Measurements from ENCODE around the gene COL6A3.

COL6A3 gene

DNA sequence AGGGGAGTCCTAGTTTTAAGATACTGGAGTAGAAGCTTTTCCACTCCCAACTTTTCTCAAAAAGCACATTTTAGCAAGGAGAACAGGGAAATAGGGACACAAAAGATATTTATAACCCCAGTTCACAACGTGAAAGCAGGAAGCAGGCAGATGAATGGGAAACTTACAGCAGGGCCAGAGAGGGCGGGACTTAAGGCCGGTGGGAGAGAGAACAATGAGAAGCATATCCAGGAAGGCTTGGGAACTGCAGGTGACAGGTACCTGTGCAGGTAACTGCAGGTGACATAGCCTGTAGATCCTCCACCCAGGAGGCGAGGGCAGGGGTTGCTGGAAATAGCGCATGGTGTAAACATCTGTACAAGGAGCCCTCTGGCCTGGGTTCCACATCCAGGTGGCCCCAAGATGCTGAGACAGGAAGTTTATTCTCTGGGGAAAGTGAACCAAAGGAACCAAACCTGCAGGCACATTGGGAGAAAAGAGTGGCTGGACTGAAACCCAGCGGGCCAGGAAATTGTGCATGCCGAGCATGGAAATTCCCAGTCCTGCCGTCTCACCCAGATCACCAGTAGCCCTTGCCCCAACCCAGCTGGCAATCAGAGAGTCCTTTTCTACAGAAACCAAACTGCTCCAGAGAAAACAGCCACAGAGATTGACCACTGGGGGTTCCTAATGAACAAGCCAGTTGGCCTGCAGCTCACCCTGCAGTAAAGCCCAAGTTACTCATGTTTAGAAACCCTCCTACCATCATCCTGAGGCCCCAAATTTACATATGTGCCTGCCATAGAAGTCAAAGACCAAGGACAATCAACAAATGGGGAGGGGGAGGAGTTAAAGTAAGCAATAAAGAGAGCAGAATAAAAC lies 24.3 kb upstream of the COL6A3 start:
- peak; percentile 55 for DNase-seq

DNA sequence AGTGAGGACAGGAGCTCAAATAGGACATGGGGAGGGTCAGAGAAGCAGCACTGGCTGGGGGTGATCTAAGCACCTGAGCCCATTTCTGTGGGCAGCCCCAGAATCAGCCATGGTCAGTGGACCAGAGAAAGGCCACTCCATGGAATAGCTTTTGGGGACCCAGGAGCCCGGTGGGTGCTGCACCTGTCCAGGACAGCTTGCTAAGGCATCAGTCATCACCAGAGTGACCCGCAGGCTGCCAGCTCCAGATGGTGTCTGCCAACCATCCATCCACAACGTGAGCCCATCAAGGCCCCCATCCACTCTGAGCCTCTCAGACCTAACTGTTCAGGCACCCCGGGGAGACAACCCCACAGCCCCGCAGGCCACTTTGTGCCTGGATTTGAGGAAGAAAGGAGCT lies 23.6 kb upstream of the COL6A3 start:
- DNase-seq, result peak; percentile 55

DNA sequence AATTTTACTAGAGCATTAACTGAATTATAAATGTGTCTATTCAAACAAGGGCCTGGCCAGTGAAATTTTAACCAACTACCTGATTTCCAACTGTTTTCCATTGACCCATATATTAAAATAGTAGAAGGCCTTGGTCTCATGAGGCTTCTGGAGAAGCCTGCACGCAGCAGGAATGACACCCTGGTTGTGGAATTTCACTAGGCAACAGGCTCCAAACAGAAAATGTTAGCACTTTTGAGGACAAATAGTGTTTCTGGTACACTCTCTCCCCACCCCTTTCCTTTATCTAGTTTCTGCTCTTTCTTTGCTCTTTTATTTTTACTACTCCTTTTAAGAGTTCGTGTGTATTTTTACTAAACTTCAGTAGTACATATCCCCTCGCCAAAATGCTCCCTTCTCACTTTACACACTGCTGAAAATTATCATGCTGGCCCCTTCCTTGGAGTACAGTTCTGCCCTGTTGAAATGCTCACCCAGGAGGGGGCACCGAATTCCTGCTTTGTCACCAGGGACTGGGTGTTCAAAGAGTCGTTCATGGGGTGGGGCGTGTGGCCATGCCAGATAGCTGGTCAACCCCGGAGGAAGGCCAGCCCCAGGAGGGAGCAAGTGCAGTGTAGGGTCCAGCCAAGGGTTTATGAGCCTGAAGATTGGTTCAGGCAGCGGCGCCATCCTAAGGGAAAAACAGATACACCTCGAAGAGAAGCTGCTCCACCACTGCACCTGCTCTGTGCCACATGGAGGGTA lies 22.1 kb upstream of the COL6A3 start:
- no peak for DNase-seq

DNA sequence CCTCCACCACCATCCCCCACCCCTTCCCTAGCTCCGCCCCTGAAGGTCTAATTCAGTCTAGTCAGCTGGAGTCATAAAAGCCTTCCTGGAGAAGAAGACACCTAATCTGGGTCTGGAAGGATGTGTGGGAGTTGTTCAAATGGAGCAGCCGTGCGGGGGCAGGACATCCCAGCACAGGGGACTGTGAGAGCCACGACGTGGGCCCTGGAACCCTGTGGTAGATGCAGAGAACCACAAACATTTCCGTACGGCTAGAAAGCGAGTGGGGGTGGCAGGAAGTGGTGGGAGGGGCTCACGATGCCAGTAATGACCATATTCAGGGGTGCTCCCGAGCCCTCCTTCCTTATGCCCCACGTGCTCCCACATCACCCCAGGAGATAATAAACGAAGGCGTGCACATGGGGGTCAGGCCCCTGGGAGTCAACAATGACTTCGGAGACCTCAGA lies 20.9 kb upstream of the COL6A3 start:
- peak; percentile 92 for DNase-seq

DNA sequence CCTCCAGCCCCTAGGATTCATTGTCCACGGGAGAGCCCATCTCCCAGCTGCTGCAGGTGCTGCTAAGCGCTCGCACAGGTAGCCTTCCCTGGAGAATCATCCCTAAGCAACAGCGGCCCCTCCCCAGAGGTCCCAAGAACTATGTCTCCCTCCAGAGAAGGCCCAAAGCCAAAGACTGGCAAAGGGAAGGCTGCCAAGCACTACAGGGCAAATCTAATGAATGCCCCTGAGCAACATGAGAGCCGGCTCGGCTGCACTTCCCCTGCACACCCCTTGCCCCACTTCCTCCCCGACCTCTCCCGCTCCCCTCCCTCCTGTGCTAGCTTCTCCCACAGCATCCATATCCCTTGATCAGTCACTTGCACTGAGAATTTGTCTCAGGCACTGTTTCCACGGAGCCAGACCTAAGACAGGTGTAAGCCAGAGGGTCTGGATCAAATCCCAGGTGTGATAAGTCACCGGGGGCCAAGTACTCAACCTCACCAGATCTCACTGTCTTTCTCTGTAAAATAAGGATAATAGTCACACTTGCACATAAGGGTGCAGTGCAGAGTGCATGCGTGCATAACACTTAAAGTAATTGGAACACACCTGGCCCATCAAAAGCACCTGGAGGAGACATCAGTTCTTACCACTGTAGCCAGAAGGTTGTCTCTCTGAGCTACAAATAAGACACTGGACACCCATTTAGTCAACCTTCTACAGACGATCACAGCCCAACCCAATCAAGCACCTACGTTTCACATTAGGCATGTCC lies 20.1 kb upstream of the COL6A3 start:
- DNase-seq, result peak; percentile 64

DNA sequence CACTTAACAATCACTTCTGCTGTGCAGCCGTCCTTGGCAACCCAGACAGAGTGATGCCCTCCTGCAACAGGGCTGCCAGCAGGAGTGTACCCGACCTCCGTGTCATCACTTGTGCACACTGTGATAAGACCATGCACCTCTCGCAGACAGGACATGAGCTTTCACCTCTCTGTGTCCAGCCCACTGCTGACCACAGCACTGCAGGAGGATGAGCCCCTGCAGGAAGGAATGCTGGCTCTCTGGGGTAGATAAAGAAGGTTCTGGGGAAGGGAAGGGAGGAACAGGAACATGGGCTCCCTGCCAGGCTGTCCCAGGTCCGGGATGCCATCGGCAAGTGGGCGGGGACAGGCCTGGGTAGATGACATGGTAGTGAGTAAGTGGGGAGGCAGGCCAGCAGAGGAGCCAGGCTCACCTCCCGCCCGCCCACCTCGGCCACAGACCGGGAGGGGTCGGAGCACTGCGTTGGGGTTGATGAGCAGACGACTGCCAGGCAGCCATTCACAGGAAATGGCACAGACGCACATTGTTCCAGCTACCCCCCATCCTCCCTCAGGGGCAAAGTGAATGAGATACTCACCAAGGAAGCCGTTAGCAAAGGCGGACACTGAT lies 18.6 kb upstream of the COL6A3 start:
- peak; percentile 93 for DNase-seq

DNA sequence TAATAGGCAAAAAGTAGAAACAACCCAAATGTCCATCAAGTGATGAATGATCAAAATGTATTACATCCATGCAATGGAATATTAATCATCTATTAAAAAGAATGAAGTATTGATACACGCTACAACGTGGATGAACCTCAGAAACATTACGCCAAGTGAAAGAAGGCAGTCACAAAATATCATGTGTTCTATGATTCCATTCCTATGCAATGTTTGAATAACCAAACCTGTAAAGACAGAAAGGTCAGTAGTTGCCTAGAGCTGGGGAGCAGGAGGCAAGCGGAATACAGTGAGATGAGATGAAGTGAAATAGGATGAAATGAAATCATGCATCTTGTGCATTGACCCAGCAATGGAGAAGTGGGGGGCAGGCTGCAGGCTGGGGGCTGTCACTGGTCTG lies 17.9 kb upstream of the COL6A3 start:
- DNase-seq, result no peak

DNA sequence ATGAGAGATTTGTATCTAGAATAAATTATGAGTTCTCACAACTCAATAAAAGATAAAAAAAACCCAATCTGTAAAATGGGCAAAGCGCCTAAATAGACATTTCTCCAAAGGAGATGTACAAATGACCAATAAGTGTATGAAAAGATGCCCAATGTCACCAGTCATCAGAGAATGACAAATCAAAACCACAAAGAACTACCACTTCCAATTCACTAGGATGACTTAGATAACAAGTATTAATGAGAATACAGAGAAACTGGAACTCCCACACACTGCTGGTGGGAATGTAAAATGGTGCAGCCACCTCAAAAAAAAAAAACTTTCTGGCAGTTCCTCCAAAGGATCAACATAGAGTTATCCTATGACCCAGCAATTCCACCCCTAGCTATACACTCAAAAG lies 17.4 kb upstream of the COL6A3 start:
- no peak for DNase-seq

DNA sequence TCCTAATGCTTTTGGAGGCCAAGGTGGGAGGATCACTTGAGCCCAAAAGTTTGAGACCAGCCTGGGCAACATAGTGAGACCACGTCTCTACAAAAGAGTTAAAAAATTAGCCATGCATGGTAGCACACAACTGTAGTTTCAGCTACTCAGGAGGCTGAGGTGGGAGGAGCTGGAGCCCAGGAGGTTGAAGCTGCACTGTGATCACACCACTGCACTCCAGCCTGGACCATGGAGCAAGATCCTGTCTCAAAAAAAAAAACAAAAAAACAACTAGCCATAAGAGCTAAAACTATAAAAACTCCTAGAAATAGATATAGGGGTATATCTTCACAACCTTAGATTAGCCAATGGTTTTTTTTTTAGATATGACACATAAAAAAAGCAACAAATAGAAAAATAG lies 16.9 kb upstream of the COL6A3 start:
- no peak for DNase-seq

DNA sequence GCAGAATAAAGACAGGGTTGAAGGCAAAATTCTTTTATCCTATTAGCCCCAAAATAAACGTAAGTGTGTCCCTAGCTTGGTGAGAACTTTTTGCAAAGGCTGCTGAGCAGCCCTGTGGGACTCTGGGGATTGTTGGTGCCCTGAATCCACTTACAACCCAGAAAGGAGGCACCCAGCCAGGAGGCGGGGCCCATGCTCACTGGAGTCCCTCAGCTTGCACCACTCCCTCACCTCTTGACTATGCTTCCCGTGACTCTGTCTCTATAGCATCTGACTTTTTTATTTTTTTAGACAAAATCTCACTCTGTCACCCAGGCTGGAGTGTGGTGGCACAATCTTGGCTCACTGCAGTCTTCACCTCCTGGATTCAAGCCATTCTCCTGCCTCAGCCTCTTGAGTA lies 15.8 kb upstream of the COL6A3 start:
- DNase-seq, result peak; percentile 71

DNA sequence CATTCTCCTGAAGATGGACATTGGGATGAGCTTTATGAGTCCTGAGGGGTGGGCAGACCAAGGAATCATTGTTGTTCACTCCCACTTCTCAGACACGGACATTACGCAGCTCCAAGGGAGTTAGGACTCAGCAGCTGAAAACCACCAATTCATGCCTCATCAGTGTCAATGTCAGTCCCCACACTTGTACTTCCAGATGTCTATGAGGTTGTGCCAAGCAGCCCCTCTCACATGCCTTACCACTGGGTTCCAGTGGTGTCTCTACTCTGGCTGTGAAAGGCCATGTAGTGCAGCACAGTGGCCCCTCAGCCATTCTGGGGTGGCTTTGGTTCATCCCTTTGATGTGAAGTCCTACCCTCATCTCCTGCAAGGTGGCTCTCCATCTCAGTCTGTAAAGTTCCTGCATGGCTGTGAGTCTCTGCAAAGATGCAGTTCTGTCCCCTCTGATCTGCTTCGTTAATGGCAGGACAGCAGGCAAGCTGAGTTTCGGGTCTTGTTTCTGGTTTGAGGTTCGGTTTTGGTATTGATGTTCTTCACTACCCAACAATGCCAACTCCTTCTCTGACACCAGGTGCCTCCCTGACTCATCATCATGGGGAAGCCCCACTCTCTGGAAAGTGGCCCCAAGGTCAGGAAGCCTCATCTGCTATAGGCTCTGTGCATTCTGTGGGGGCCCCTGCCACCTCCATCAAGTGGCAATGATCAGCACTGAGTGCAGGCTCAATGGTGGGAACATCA lies 14.0 kb upstream of the COL6A3 start:
- peak; percentile 90 for DNase-seq

DNA sequence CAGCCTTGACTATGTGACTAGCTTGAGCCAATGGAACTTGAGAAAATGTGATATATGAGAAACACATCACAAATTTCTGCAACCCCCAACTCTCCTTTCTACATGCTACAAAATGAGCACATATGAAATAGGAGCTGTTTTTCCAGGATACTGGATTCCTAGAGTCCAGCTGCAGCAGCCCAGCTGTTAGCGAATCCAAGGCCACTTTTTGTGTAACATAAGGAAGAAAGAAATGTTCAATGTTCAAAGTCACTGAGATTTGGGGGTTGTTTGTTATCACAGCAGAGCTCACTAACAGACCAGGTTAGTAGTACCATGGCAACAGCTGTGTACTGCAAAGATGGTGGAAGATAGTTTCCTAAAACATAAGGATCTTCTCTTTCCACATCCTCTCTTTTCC lies 12.6 kb upstream of the COL6A3 start:
- no peak for DNase-seq

DNA sequence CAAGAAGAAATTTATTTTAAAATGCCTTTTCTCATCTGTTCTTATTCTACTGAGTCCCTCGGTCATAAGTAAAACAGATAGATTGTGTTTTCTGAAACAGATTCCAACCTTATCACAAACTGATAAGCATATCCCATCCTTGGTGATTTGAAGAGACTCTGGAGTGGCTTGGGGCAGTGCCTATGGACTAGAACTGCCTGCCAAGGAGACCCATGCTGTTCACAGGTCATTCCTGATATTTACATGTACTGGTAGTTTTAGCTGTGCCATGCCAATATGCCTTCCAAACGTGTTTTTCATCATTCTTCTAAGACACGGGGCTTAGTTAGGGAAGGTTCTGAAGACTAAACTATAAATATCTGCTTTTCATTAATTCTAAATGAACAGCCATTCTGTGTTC lies 11.4 kb upstream of the COL6A3 start:
- DNase-seq, result no peak

DNA sequence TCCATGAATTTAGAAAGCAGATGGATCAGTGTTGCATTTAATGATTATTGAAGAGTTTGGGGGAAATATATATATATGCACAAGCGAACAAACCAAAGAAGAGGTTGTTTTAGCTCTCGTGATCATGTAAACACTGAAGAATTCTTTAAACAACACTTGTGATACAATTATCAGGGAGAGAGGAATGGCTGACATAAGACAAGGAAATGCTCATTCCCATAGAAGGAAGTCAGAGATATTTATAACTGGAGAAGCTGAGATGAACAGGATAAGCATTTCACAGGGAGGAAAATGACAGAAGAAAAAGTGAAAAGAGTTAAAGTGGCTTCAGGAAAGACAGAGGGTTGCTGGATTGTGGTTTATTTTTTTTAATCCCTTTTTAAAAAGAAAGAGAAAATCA lies 10.6 kb upstream of the COL6A3 start:
- DNase-seq, result no peak

DNA sequence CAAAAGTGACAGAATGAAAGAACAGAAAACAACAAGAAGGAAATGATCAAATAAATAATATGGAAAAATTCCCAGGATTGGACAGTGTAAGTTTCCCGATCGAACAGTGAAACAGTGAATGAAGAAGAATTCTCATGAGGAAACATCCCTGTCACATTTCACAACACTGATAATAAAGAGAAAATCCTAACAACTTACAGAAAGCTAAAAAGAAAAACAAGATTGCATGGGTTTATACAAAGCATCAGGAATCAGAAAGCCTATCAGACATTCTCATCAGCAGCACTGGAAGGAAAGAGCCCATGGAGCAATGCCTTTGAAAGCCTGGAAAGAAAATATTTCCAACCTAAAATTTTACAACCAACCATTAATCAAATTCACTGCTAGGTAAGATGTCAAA lies 9.9 kb upstream of the COL6A3 start:
- DNase-seq, result no peak

DNA sequence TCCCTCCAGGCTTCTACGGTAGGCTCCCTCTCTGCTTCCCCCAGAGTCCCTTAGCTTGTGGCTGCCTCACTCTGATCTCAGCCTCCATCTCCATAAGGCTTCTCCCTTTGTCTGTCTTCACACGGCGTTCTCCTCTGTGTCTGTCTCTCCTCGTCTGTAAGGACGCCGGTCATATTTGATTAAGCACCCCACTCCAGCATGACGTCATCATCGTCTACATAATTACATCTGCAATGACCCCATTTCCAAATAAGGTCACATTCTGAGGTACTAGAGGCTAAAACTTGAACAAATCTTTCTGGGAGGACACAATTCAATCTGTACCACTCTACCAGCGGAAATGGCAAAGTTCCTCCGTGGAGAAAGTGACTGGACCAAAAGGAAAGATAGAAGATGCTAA lies 8.3 kb upstream of the COL6A3 start:
- DNase-seq, result no peak

DNA sequence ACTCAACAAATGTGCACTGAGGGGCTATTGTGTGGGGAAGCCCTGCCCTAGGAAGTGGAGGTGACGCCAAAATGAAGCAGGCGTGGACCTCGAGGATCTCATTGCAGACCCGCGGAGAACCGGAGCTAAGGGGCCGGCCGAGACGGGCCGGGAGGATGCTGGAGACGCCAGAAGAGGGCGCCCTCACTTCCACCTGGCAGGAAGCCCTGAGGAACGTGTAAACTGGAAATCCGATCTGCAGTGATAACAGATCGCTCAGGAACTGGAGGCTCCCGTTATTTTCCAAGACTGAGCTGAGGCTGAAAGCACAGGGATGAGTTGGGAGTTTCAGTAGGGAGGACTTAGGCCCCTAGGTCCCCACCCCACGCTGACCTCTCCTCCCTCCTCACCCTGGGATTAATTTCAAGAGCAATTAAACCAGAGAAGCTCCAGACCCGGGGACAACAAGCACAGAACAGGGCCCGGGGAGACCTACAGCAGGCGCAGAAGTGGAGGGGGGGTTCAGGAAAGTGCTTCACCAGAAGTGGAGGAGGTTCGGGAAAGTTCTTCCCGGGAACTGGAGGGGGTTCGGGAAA lies 7.7 kb upstream of the COL6A3 start:
- DNase-seq, result peak; percentile 93

DNA sequence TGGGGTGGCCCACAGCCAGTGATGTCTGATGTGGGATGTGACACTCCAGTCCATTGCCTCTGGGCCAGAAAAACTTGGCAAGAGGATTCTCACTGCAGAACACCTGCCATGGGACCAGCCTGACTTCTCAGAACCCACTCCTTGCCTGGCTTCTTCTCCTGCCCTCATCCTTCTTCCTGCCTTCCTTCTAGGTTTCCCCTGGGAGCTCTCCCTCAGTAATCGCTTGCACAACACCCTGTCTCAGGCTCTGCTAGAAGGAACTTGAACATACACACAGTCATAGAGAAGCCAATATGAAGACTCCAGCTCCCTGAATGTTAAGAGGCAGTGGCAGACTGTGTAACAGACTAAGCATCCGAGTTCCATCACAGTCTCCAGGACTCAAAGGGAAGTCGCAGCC lies 4.3 kb upstream of the COL6A3 start:
- DNase-seq, result no peak

DNA sequence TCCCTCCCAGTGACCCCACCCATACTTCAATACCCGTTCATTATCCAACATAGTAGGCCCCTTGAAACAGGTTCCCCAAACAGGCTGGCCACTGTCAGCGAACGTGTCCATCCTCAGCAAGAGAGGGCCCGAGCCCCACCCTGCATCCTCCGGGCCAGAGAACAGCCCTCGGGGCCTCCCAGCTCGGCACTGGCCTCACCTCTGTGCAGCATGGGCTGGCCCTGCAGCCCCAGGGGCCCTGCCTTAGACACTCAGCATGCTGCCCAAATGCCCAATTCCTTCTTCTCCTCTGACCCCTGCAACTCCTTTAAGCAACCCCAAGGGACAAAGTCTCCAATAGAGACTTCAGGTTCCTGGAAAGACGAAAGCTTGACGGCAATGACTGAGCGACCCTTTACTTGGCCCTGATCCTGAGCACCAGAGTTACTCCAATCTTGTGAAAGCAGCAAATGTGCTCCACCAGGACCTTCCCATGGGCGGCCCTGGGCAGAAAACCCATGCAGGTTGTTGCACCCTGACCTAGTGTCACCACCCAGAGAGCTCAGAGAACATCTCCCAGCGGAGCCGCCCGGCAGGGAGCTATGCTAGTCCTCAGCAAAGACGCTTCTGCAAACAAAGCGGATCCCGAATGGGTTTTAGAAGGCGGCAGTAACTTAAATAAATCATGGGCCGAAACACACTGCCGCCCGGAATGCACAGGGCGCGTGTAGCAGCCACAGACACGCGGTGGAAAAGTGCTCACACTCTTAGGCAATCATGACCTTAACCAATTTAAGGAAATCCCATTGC lies 782 bp downstream of the COL6A3 start:
- DNase-seq, result no peak

DNA sequence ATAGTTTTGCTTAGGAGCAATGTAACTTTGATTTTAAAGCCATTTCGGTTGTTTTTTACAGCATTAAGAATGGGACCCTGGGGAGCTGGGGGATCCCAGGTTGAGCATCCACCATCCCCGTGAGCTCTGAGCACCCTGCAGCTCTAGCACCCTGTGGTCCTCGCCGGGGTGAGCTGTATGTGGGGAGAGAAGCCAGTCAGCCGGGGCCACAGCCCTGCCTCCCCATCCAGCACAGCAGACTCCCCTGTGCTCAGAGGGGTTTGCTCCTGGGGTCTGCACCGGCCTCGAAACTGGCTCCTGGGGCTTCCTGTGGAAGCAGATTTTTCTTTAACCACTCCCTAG lies 1.3 kb downstream of the COL6A3 start:
- DNase-seq, result no peak

DNA sequence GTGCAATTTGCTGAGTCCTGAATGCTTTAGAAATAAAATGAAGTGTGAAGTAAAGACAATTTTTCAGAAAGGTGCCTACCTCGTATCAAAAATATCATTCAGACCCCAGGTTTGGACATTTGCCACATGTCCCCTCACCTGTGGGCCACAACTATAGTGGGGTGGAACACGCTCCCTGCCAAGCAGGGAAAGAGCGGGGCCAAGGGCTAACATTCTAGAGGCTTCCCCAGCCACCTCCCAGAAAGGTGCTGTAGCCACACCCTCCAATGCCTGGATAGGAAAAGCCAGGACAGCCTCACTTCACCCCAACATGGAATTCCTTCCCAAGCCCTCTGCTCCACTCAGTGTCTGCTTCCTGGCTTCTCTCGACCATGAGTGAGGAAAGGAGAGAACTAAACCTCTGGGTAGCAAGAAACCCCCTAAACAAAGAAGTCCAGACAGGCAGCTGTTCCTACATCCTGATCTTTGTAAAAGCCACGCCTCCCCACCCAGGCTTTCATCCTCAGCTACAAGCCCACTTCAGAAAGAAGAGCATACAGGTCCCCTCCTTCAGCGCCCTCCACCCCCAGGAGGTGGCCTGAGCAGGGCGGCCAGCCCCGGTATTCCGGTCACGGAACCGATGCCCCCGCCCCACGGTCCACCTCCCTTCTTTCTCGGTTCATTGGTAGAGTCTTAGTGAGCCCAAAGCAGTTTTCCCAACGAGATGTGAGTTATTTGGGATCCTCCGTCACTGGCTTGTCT lies 2.1 kb downstream of the COL6A3 start:
- DNase-seq, result no peak

All from activated effector memory CD4-positive, alpha-beta T cell treated with anti-CD3 and anti-CD28 coated beads, Interleukin-2, amount 50 U/mL, for 16 hours (primary cell).